Measurements from ENCODE around the gene CLPX.
"Not testable (repeated sequence)": the region's sequence is repeated elsewhere in the genome, so short reads cannot be mapped to it uniquely, and the experiment has no call there.

GRCh38 chr15:65188472-65188871, 3.3 kb upstream of the CLPX start:
- TF ChIP-seq POLR2A, CTCF (IDR thresholded peaks at IDR 0.05): not testable (repeated sequence)
